Measurements from ENCODE around the gene CBX6.
A peak's percentile ranks its signal among the peaks of the same experiment; 100 is the strongest.
"Not testable (repeated sequence)": the region's sequence is repeated elsewhere in the genome, so short reads cannot be mapped to it uniquely, and the experiment has no call there.

The CBX6 gene

DNA sequence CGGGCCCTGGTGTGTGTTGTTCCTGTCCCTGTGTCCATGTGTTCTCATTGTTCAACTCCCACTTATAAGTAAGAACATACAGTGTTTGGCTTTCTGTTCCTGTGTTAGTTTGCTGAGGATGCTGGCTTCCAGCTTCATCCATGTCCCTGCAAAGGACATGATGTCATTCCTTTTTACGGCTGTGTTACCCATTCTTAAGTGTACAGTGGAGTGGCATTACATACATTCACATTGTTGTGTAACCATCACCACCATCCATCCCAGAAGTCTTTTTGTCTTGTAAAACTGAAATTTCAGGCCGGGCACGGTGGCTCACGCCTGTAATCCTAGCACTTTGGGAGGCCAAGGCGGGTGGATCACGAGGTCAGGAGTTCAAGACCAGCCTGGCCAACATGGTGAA is 17.5 kb downstream of the CBX6 start (continued):
- TF ChIP-seq, protein P1, sequence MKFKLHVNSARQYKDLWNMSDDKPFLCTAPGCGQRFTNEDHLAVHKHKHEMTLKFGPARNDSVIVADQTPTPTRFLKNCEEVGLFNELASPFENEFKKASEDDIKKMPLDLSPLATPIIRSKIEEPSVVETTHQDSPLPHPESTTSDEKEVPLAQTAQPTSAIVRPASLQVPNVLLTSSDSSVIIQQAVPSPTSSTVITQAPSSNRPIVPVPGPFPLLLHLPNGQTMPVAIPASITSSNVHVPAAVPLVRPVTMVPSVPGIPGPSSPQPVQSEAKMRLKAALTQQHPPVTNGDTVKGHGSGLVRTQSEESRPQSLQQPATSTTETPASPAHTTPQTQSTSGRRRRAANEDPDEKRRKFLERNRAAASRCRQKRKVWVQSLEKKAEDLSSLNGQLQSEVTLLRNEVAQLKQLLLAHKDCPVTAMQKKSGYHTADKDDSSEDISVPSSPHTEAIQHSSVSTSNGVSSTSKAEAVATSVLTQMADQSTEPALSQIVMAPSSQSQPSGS (tag by site-specific recombination; IDR thresholded peaks at IDR 0.05; ENCODE audit: low read depth): peak; percentile 94
- TF ChIP-seq ZNF24 (tag by site-specific recombination; IDR thresholded peaks at IDR 0.05) (peak; percentile 66; the same call in 1 of the 2 replicates), ZBTB21 (tag by site-specific recombination; IDR thresholded peaks at IDR 0.05) (peak; percentile 31; the same call in 1 of the 2 replicates), ZEB2 (tag by site-specific recombination; IDR thresholded peaks at IDR 0.05) (0 out of 2 replicates have a peak, but pooled peaks have one; percentile 22), ZFP69B (tag by site-specific recombination; IDR thresholded peaks at IDR 0.05) (peak; percentile 67; the same call in 1 of the 2 replicates)
- TF ChIP-seq, protein P2, sequence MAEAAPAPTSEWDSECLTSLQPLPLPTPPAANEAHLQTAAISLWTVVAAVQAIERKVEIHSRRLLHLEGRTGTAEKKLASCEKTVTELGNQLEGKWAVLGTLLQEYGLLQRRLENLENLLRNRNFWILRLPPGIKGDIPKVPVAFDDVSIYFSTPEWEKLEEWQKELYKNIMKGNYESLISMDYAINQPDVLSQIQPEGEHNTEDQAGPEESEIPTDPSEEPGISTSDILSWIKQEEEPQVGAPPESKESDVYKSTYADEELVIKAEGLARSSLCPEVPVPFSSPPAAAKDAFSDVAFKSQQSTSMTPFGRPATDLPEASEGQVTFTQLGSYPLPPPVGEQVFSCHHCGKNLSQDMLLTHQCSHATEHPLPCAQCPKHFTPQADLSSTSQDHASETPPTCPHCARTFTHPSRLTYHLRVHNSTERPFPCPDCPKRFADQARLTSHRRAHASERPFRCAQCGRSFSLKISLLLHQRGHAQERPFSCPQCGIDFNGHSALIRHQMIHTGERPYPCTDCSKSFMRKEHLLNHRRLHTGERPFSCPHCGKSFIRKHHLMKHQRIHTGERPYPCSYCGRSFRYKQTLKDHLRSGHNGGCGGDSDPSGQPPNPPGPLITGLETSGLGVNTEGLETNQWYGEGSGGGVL (tag by site-specific recombination; IDR thresholded peaks at IDR 0.05): peak; percentile 30; the same call in 1 of the 2 replicates
- TF ChIP-seq, protein P3, sequence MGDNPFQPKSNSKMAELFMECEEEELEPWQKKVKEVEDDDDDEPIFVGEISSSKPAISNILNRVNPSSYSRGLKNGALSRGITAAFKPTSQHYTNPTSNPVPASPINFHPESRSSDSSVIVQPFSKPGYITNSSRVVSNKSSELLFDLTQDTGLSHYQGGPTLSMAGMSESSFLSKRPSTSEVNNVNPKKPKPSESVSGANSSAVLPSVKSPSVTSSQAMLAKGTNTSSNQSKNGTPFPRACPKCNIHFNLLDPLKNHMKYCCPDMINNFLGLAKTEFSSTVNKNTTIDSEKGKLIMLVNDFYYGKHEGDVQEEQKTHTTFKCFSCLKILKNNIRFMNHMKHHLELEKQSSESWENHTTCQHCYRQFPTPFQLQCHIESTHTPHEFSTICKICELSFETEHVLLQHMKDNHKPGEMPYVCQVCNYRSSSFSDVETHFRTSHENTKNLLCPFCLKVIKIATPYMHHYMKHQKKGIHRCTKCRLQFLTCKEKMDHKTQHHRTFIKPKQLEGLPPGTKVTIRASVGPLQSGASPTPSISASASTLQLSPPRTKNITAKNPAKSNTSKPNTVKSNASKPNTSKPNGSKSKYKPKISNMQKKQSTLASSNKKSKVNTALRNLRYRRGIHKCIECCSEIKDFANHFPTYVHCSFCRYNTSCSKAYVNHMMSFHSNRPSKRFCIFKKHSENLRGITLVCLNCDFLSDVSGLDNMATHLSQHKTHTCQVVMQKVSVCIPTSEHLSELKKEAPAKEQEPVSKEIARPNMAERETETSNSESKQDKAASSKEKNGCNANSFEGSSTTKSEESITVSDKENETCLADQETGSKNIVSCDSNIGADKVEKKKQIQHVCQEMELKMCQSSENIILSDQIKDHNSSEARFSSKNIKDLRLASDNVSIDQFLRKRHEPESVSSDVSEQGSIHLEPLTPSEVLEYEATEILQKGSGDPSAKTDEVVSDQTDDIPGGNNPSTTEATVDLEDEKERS (tag by site-specific recombination; IDR thresholded peaks at IDR 0.05): peak; percentile 15; the same call in 1 of the 2 replicates

DNA sequence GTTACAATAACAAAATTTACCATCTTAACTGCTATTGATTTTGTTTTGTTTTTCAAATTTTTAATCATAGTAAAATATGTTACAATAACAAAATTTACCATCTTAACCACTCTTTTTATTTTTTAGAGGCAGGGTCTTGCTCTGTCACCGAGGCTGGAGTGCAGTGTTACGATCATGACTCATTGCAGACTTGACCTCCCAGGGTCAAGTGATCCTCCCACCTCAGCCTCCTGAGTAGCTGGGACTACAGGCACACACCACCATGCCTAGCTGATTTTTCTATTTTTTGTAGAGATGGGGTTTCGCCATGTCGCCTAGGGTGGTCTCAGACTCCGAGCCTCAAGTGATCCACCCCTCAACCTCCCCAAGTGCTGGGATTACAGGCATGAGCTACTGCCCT is 18.1 kb downstream of the CBX6 start:
- TF ChIP-seq GLIS1 (tag by site-specific recombination; IDR thresholded peaks at IDR 0.05) (peak; percentile 70), GLIS2 (tag by site-specific recombination; IDR thresholded peaks at IDR 0.05) (peak; percentile 59), ZFHX2 (tag by site-specific recombination; conservative IDR thresholded peaks at IDR 0.05) (peak; percentile 50), EGR2 (tag by site-specific recombination; IDR thresholded peaks at IDR 0.05; ENCODE audit: low read depth) (peak; percentile 44; the same call in 1 of the 2 replicates), WT1 (tag by site-specific recombination; IDR thresholded peaks at IDR 0.05) (peak; percentile 41; the same call in 1 of the 2 replicates), OSR2 (tag by site-specific recombination; IDR thresholded peaks at IDR 0.05) (peak; percentile 62)
- CTCF ChIA-PET: interaction anchor here (0.9 to 5.8 kb wide), 5 partner anchors 11 to 149 kb away, joined by 3 to 54 read pairs (median 14); partner anchors contain the start of gene CBX6
- POLR2A ChIA-PET: interaction anchor here (1.8 to 3.2 kb wide), 2 partner anchors 10 to 16 kb away, joined by 5 to 17 read pairs; partner anchors contain the start of gene NPTXR
- not testable (repeated sequence) for H3K36me3 ChIP-seq (ENCODE audit: control insufficient read depth in 2 of 2, insufficient read depth in 1 of 2, low read length in 2 of 2); H3K4me1 ChIP-seq (ENCODE audit: control insufficient read depth, insufficient read depth, low read length); H3K27ac ChIP-seq (ENCODE audit: extremely low read depth, low read depth, low read length); H3K4me3 ChIP-seq (ENCODE audit: low read depth, low read length); H3K9me3 ChIP-seq (ENCODE audit: control insufficient read depth, insufficient read depth, low read depth, low read length)

DNA sequence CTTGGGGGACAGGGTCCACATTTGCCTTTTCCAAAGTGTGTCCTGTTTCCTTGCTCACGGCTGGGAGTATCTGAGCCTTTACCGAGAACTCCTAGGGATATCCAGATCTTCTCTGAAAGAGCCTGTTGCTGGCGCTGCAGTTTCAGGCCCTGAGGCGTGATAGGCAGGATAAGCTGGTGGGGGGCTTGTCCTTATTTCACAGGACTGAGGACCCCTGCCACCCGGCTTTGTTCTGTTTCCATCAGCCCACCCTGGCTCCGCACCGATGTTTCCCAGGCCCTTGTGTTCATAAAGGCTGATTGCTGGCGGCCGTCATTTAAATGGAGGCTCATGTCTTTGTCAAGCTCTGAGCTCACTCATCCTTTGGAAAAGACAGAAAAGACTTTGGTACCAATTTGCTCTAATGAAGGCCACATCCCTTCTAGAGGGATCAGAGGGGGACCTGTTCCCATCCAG is 18.8 kb downstream of the CBX6 start:
- Histone ChIP-seq H3K4me3 (ENCODE audit: low read depth, low read length) (no peak overlapping the region), H3K9me3 (ENCODE audit: control insufficient read depth, insufficient read depth, low read depth, low read length) (no peaks in the 10 kb centered on the region), H3K27ac (ENCODE audit: extremely low read depth, low read depth, low read length) (no peak overlapping the region), H3K36me3 (ENCODE audit: control insufficient read depth in 2 of 2, insufficient read depth in 1 of 2, low read length in 2 of 2) (no peaks in the 10 kb centered on the region), H3K4me1 (ENCODE audit: control insufficient read depth, insufficient read depth, low read length) (no peaks in the 10 kb centered on the region)
- TF ChIP-seq ZNF623 (tag by site-specific recombination; IDR thresholded peaks at IDR 0.05): no peak
- peak; percentile 49; the same call in 1 of the 2 replicates for TF ChIP-seq SCRT2 (tag by site-specific recombination; IDR thresholded peaks at IDR 0.05)
- ChIA-PET POLR2A (interaction anchor here (1.8 to 3.2 kb wide), 2 partner anchors 10 to 17 kb away, joined by 5 to 17 read pairs; partner anchors contain the start of gene NPTXR), CTCF (interaction anchor here (0.6 to 5.8 kb wide), 8 partner anchors 8 to 378 kb away, joined by 3 to 54 read pairs (median 5); partner anchors contain the start of gene CBX6)

Data from HEK293 (cell line).